ENCODE data around the gene OLFML2B. TPM values are rescaled to one million over a fixed set of nuclear protein-coding genes. Genes with fewer than 3 reads are reported as not detected.
"Not testable (repeated sequence)": the region's sequence is repeated elsewhere in the genome, so short reads cannot be mapped to it uniquely, and the experiment has no call there.

Gene OLFML2B
- total RNA-seq, 1 donor from 2014 or later: 0.85 TPM

DNA sequence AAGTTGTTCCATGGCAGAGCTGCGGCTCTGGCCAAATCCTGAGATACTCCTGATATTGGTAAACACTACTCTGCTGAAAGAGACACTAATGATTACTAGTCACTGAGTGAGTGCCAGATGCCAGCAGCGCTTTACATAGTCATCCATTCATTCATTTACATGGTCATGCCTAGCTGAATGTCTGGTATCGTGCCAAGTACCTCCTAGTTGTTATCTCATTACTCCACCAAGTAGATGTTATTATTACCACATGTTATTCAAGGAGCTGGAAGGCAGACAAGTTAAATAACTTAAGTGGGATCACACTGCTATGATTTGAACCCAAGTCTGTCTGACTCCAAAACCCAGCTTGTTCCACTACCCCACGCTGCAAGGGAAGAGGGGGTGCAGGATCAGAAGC lies 4.7 kb downstream of the OLFML2B start:
- DNase-seq (ENCODE audit: low spot score): no peak
- no peak overlapping the region for H3K4me3 Mint-ChIP-seq (ENCODE audit: unreplicated experiment)
- no peaks in the 10 kb centered on the region for H3K36me3 Mint-ChIP-seq (ENCODE audit: low read depth, unreplicated experiment)
- H3K27me3 Mint-ChIP-seq (ENCODE audit: unreplicated experiment): peaks cover 7% of the 10 kb centered on the region
- TF ChIP-seq CTCF (IDR thresholded peaks at IDR 0.05; ENCODE audit: unreplicated experiment): no peak
- no peaks in the 10 kb centered on the region for H3K9me3 Mint-ChIP-seq (ENCODE audit: unreplicated experiment)
- H3K27ac Mint-ChIP-seq (ENCODE audit: unreplicated experiment): no peak overlapping the region
- peaks cover 3% of the 10 kb centered on the region for H3K4me1 Mint-ChIP-seq (ENCODE audit: unreplicated experiment)

- Mint-ChIP-seq H3K9me3 (ENCODE audit: unreplicated experiment) (no peaks in the 10 kb centered on the region), H3K27ac (ENCODE audit: unreplicated experiment) (no peak overlapping the region), H3K4me3 (ENCODE audit: unreplicated experiment) (no peak overlapping the region), H3K4me1 (ENCODE audit: unreplicated experiment) (peaks cover 3% of the 10 kb centered on the region), H3K36me3 (ENCODE audit: low read depth, unreplicated experiment) (no peaks in the 10 kb centered on the region), H3K27me3 (ENCODE audit: unreplicated experiment) (peaks cover 3% of the 10 kb centered on the region)
- no peak for TF ChIP-seq CTCF (IDR thresholded peaks at IDR 0.05; ENCODE audit: unreplicated experiment)
- no peak for DNase-seq (ENCODE audit: low spot score)
Measured at GRCh38 chr1:162018418-162018817, 5.3 kb downstream of the OLFML2B start.

DNA sequence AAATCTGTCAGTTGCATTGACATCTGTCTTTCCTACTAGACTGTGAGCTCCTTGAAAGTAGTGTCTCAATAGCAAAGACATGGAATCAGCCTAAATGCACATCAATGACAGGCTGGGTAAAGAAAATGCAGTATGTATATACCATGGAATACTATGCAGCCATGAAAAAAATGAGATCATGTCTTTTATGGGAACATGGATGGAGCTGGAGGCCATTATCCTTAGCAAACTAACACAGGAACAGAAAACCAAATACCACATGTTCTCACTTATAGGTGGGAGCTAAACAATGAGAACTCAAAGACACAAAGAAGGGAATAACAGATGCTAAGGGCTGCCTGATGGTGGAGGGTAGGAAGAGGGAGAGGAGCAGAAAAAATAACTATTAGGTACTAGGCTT lies 5.9 kb downstream of the OLFML2B start:
- not testable (repeated sequence) for H3K36me3 Mint-ChIP-seq (ENCODE audit: low read depth, unreplicated experiment); H3K9me3 Mint-ChIP-seq (ENCODE audit: unreplicated experiment); DNase-seq (ENCODE audit: low spot score); H3K4me3 Mint-ChIP-seq (ENCODE audit: unreplicated experiment); H3K27ac Mint-ChIP-seq (ENCODE audit: unreplicated experiment); H3K27me3 Mint-ChIP-seq (ENCODE audit: unreplicated experiment); H3K4me1 Mint-ChIP-seq (ENCODE audit: unreplicated experiment)

DNA sequence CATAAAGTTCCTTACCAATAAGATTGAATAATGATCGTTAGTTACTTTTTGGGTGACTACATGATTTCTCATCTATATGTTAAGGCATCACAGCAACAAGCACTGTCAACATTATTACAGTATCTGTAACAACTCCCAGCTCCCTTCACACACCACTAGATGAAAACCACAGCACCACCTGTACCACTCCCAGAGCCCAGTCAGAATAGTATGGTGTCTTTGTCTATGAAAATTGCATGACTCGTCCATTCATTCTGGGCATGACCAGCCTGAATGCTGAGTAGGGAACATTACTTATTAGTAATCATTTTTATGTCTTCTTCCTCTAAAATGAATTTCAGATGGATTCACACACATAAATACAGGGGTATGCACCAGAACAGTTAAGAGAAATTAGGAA lies 7.0 kb downstream of the OLFML2B start:
- no peaks in the 10 kb centered on the region for H3K36me3 Mint-ChIP-seq (ENCODE audit: low read depth, unreplicated experiment)
- H3K4me3 Mint-ChIP-seq (ENCODE audit: unreplicated experiment): no peak overlapping the region
- DNase-seq (ENCODE audit: low spot score): no peak
- no peak for TF ChIP-seq CTCF (IDR thresholded peaks at IDR 0.05; ENCODE audit: unreplicated experiment)
- peaks cover 3% of the 10 kb centered on the region for H3K4me1 Mint-ChIP-seq (ENCODE audit: unreplicated experiment)
- no peak overlapping the region for H3K27ac Mint-ChIP-seq (ENCODE audit: unreplicated experiment)
- H3K9me3 Mint-ChIP-seq (ENCODE audit: unreplicated experiment): no peaks in the 10 kb centered on the region
- H3K27me3 Mint-ChIP-seq (ENCODE audit: unreplicated experiment): no peaks in the 10 kb centered on the region

DNA sequence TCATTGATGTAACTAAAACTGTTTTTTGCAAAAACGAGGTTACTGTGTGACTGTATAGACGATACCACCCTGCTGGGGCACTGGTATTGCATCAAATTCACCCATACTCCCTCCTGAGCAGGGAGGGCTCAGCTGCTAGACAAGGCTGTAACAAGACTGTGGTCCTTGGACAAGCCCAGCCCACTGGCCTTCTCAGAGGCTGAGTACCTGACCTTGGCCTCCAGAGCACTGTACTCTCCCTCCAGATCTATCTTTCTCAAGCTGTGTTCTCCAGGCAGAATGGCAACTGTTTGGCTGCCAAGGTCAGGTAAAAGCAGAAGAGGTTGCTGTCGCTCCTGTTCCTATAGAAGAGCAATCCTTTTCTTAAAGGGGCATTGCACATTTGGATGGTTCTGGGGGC lies 8.5 kb downstream of the OLFML2B start:
- no peaks in the 10 kb centered on the region for H3K4me1 Mint-ChIP-seq (ENCODE audit: unreplicated experiment)
- no peaks in the 10 kb centered on the region for H3K36me3 Mint-ChIP-seq (ENCODE audit: low read depth, unreplicated experiment)
- DNase-seq (ENCODE audit: low spot score): no peak
- TF ChIP-seq CTCF (IDR thresholded peaks at IDR 0.05; ENCODE audit: unreplicated experiment): no peak
- H3K4me3 Mint-ChIP-seq (ENCODE audit: unreplicated experiment): no peak overlapping the region
- H3K9me3 Mint-ChIP-seq (ENCODE audit: unreplicated experiment): no peaks in the 10 kb centered on the region
- no peak overlapping the region for H3K27ac Mint-ChIP-seq (ENCODE audit: unreplicated experiment)
- H3K27me3 Mint-ChIP-seq (ENCODE audit: unreplicated experiment): peaks cover 3% of the 10 kb centered on the region

GRCh38 chr1:162014202-162014601 lies 9.5 kb downstream of the OLFML2B start:
- no peak for TF ChIP-seq CTCF (IDR thresholded peaks at IDR 0.05; ENCODE audit: unreplicated experiment)
- Mint-ChIP-seq H3K4me1 (ENCODE audit: unreplicated experiment) (no peaks in the 10 kb centered on the region), H3K36me3 (ENCODE audit: low read depth, unreplicated experiment) (no peaks in the 10 kb centered on the region), H3K27ac (ENCODE audit: unreplicated experiment) (no peak overlapping the region), H3K27me3 (ENCODE audit: unreplicated experiment) (peaks cover 5% of the 10 kb centered on the region), H3K9me3 (ENCODE audit: unreplicated experiment) (no peaks in the 10 kb centered on the region), H3K4me3 (ENCODE audit: unreplicated experiment) (no peak overlapping the region)
- no peak for DNase-seq (ENCODE audit: low spot score)

All from endothelial cell (in vitro differentiated cells).